ENCODE measurements around the gene PCID2.
A peak's percentile ranks its signal among the peaks of the same experiment; 100 is the strongest.

The PCID2 gene

GRCh38 chr13:113207460-113207859 is 1.0 kb downstream of the PCID2 start:
- TF ChIP-seq MYC (IDR thresholded peaks at IDR 0.05; ENCODE audit: low read depth, low read length) (no peak), CTCF (IDR thresholded peaks at IDR 0.05; ENCODE audit: low read depth, low read length) (no peak), MAX (IDR thresholded peaks at IDR 0.05; ENCODE audit: low read depth, low read length) (no peak), POLR2A (IDR thresholded peaks at IDR 0.05; ENCODE audit: extremely low read depth, insufficient read length) (no peak)
- peak overlapping the region; percentile 87 for H3K4me3 ChIP-seq (ENCODE audit: low read depth, low read length)
- DNase-seq (ENCODE audit: low read depth), result no peak

- no peak for TF ChIP-seq POLR2A (IDR thresholded peaks at IDR 0.05; ENCODE audit: extremely low read depth, insufficient read length)
- TF ChIP-seq MAX (IDR thresholded peaks at IDR 0.05; ENCODE audit: low read depth, low read length), result no peak
- no peak for TF ChIP-seq CTCF (IDR thresholded peaks at IDR 0.05; ENCODE audit: low read depth, low read length)
- no peak for TF ChIP-seq MYC (IDR thresholded peaks at IDR 0.05; ENCODE audit: low read depth, low read length)
- H3K4me3 ChIP-seq (ENCODE audit: low read depth, low read length), result no peak overlapping the region
- DNase-seq (ENCODE audit: low read depth), result peak; percentile 43
These were observed 3.0 kb downstream of the PCID2 start for GRCh38 chr13:113205428-113205931.

GRCh38 chr13:113204378-113204734 is 4.1 kb downstream of the PCID2 start:
- no peak for DNase-seq (ENCODE audit: low read depth)
- peak overlapping the region; percentile 22 for H3K4me3 ChIP-seq (ENCODE audit: low read depth, low read length)
- no peak for TF ChIP-seq CTCF (IDR thresholded peaks at IDR 0.05; ENCODE audit: low read depth, low read length)
- no peak for TF ChIP-seq MYC (IDR thresholded peaks at IDR 0.05; ENCODE audit: low read depth, low read length)
- no peak for TF ChIP-seq MAX (IDR thresholded peaks at IDR 0.05; ENCODE audit: low read depth, low read length)

GRCh38 chr13:113203507-113204377 is 4.7 kb downstream of the PCID2 start:
- peak; percentile 85 for DNase-seq (ENCODE audit: low read depth)
- TF ChIP-seq CTCF (IDR thresholded peaks at IDR 0.05; ENCODE audit: low read depth, low read length) (peak; percentile 5), MAX (IDR thresholded peaks at IDR 0.05; ENCODE audit: low read depth, low read length) (peak; percentile 44), POLR2A (IDR thresholded peaks at IDR 0.05; ENCODE audit: extremely low read depth, insufficient read length) (no peak), MYC (IDR thresholded peaks at IDR 0.05; ENCODE audit: low read depth, low read length) (peak; percentile 63)
- H3K4me3 ChIP-seq (ENCODE audit: low read depth, low read length), result peak overlapping the region; percentile 22

GRCh38 chr13:113202912-113203311 is 5.6 kb downstream of the PCID2 start:
- DNase-seq (ENCODE audit: low read depth), result peak; percentile 45
- H3K4me3 ChIP-seq (ENCODE audit: low read depth, low read length), result peak overlapping the region; percentile 22
- no peak for TF ChIP-seq POLR2A (IDR thresholded peaks at IDR 0.05; ENCODE audit: extremely low read depth, insufficient read length)
- no peak for TF ChIP-seq MYC (IDR thresholded peaks at IDR 0.05; ENCODE audit: low read depth, low read length)
- TF ChIP-seq MAX (IDR thresholded peaks at IDR 0.05; ENCODE audit: low read depth, low read length), result no peak

- no peak overlapping the region for H3K4me3 ChIP-seq (ENCODE audit: low read depth, low read length)
- no peak for DNase-seq (ENCODE audit: low read depth)
- no peak for TF ChIP-seq MAX (IDR thresholded peaks at IDR 0.05; ENCODE audit: low read depth, low read length)
- no peak for TF ChIP-seq CTCF (IDR thresholded peaks at IDR 0.05; ENCODE audit: low read depth, low read length)
- no peak for TF ChIP-seq POLR2A (IDR thresholded peaks at IDR 0.05; ENCODE audit: extremely low read depth, insufficient read length)
- no peak for TF ChIP-seq MYC (IDR thresholded peaks at IDR 0.05; ENCODE audit: low read depth, low read length)
These were observed 6.7 kb downstream of the PCID2 start for GRCh38 chr13:113201815-113202214.
